OCI-LY1 (cell line): Measurements from ENCODE around the gene UTS2R.

Experiments used
- EZH2 ChIP-seq: fragments of 200-600 bp; sonication (generic), shearing (Covaris generic); IDR thresholded peaks from 2 replicates; pipeline ENCODE4 v1.8.0; 2017; ENCODE audit warnings: borderline replicate concordance, mixed run types, mild to moderate bottlenecking, antibody characterized with exemption, low read length, moderate library complexity, mixed read lengths
- TF ChIP-seq, protein P1 (sequence below): fragments of 200-600 bp; sonication (generic), shearing (Covaris generic); IDR thresholded peaks from 2 replicates; pipeline ENCODE4 v1.5.1; 2017; ENCODE audit warnings: mild to moderate bottlenecking, antibody characterized with exemption, low read length, moderate library complexity, mixed read lengths

- TF ChIP-seq, protein P1, sequence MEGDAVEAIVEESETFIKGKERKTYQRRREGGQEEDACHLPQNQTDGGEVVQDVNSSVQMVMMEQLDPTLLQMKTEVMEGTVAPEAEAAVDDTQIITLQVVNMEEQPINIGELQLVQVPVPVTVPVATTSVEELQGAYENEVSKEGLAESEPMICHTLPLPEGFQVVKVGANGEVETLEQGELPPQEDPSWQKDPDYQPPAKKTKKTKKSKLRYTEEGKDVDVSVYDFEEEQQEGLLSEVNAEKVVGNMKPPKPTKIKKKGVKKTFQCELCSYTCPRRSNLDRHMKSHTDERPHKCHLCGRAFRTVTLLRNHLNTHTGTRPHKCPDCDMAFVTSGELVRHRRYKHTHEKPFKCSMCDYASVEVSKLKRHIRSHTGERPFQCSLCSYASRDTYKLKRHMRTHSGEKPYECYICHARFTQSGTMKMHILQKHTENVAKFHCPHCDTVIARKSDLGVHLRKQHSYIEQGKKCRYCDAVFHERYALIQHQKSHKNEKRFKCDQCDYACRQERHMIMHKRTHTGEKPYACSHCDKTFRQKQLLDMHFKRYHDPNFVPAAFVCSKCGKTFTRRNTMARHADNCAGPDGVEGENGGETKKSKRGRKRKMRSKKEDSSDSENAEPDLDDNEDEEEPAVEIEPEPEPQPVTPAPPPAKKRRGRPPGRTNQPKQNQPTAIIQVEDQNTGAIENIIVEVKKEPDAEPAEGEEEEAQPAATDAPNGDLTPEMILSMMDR = no peak
- TF ChIP-seq EZH2 = no peak
These were observed 48.8 kb upstream of the UTS2R start for GRCh38 chr17:82322526-82323453.
